Parietal lobe (tissue), 1 donor: ENCODE measurements around the gene LRRC30. TPM values are rescaled to one million over a fixed set of nuclear protein-coding genes. Genes with fewer than 3 reads are reported as not detected.

Source experiments
- total RNA-seq: library from RNA; depleted of rRNA; stranded (reverse); fragments of >200 nt; gene quantifications from one replicate; pipeline ENCODE4 v1.2.3, GENCODE V29; 2014

The LRRC30 gene
- not detected for total RNA-seq

GRCh38 chr18:7230626-7231349 lies at the start of gene LRRC30:
Gene LRRC30 (plus strand): TSS chr18:7231089. CDS start chr18:7231139, 50 bp downstream.

Other genes starting within 250 kb of the LRRC30 start
- gene LAMA1, start 113.3 kb upstream of the LRRC30 start, total RNA-seq, result 26.0 TPM